ENCODE data around the gene RTF2. TPM values are rescaled to one million over a fixed set of nuclear protein-coding genes. Genes with fewer than 3 reads are reported as not detected.

The RTF2 gene
- polyA plus RNA-seq, 2 of the 4 experiments (the other 2 are of a cell fraction): 102 to 115 TPM

- Histone ChIP-seq H3K27ac (no peak overlapping the region), H3K4me3 (no peak overlapping the region), H3K4me1 (no peaks in the 10 kb centered on the region), H3K4me2 (no peak overlapping the region), H3K9me3 (no peaks in the 10 kb centered on the region)
- WGBS (ENCODE audit: missing lambda C conversion rate): 33% methylated on average over 4 of the region's 4 CpGs
- CTCF ChIA-PET: interaction anchor here (1.0 kb wide), 2 partner anchors 10 to 121 kb away, joined by 3 read pairs; no protein-coding TSS in a partner anchor
- TF ChIP-seq CBX8 (IDR thresholded peaks at IDR 0.05) (no peak), HOXA7 (CRISPR knock-in tag; IDR thresholded peaks at IDR 0.05) (no peak), NR3C1 (IDR thresholded peaks at IDR 0.05) (no peak)
- TF ChIP-seq, protein P1, sequence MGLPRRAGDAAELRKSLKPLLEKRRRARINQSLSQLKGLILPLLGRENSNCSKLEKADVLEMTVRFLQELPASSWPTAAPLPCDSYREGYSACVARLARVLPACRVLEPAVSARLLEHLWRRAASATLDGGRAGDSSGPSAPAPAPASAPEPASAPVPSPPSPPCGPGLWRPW (IDR thresholded peaks at IDR 0.05): no peak
- FAIRE-seq (no peak), ATAC-seq (no peak), DNase-seq (ENCODE audit: low read depth in 1 of 2, low spot score in 1 of 2) (no peak)
- POLR2A ChIA-PET: no interaction called here
These were observed 38.5 kb upstream of the RTF2 start for GRCh38 chr20:56429941-56430340.

DNA sequence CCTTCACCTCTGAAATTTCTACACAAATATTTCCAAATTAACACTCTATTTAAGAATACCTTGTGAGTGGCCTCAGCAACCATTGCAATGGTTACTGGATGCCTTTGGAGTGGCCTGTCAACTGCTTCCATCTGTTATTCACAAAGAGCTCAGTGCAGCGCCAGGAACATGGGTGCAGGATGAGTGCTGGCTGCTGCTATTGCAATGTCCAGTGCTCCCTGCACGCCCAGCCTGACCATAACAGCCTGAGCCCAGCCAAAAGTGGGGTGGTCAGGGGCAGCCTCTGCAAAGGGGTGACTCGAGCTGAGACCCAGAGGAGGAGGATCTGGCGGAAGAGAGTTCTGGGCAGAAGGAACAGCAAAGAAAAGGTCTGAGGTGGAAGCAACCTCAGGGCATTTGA lies 38.0 kb upstream of the RTF2 start:
- POLR2A ChIA-PET: no interaction called here
- H3K4me2 ChIP-seq: no peak overlapping the region
- CTCF ChIA-PET: interaction anchor here (1.0 kb wide), 1 partner anchor 35 kb away, joined by 3 read pairs; no protein-coding TSS in a partner anchor
- no peak for DNase-seq (ENCODE audit: low read depth in 1 of 2, low spot score in 1 of 2)
- TF ChIP-seq ELK1 (IDR thresholded peaks at IDR 0.05; ENCODE audit: low read depth, low read length) (no peak), SMC3 (IDR thresholded peaks at IDR 0.05) (no peak), FOSL2 (IDR thresholded peaks at IDR 0.05) (no peak), FOSL2 (CRISPR knock-in tag; IDR thresholded peaks at IDR 0.05) (no peak), MAFK (IDR thresholded peaks at IDR 0.05; ENCODE audit: partially characterized antibody) (no peak), CEBPB (IDR thresholded peaks at IDR 0.05) (no peak), HOXA7 (CRISPR knock-in tag; IDR thresholded peaks at IDR 0.05) (no peak), JUN (IDR thresholded peaks at IDR 0.05) (no peak), NPAS2 (CRISPR knock-in tag; IDR thresholded peaks at IDR 0.05; ENCODE audit: borderline replicate concordance) (no peak), HOXB13 (CRISPR knock-in tag; IDR thresholded peaks at IDR 0.05; ENCODE audit: low read depth) (no peak), ZNF302 (CRISPR knock-in tag; IDR thresholded peaks at IDR 0.05) (no peak), GATA3 (IDR thresholded peaks at IDR 0.05; ENCODE audit: borderline replicate concordance) (no peak), NFE2L2 (conservative IDR thresholded peaks at IDR 0.05; ENCODE audit: low read length) (no peak), MYC (IDR thresholded peaks at IDR 0.05; ENCODE audit: borderline replicate concordance, low read length) (no peak), E2F6 (IDR thresholded peaks at IDR 0.05; ENCODE audit: borderline replicate concordance, low read depth) (no peak), RAD21 (conservative IDR thresholded peaks at IDR 0.05 in 1 of 2, IDR thresholded peaks at IDR 0.05 in 1 of 2) (no peak)
- TF ChIP-seq, protein P2, sequence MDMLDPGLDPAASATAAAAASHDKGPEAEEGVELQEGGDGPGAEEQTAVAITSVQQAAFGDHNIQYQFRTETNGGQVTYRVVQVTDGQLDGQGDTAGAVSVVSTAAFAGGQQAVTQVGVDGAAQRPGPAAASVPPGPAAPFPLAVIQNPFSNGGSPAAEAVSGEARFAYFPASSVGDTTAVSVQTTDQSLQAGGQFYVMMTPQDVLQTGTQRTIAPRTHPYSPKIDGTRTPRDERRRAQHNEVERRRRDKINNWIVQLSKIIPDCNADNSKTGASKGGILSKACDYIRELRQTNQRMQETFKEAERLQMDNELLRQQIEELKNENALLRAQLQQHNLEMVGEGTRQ (IDR thresholded peaks at IDR 0.05): no peak
- H3K4me1 ChIP-seq: no peaks in the 10 kb centered on the region
- no peak for ATAC-seq
- H3K4me3 ChIP-seq: no peak overlapping the region
- no peaks in the 10 kb centered on the region for H3K9me3 ChIP-seq
- FAIRE-seq: no peak
- 53% methylated on average over 4 of the region's 4 CpGs for WGBS (ENCODE audit: missing lambda C conversion rate)
- H3K27ac ChIP-seq: no peak overlapping the region

- ChIA-PET CTCF (interaction anchor here (1.0 kb wide), 1 partner anchor 36 kb away, joined by 3 read pairs; no protein-coding TSS in a partner anchor), POLR2A (no interaction called here)
- Histone ChIP-seq H3K27ac (no peak overlapping the region), H3K4me1 (no peaks in the 10 kb centered on the region), H3K4me3 (no peak overlapping the region), H3K4me2 (no peak overlapping the region), H3K9me3 (no peaks in the 10 kb centered on the region)
- DNase-seq (ENCODE audit: low read depth in 1 of 2, low spot score in 1 of 2): no peak
- FAIRE-seq: no peak
- 22% methylated on average over 1 of the region's 1 CpG for WGBS (ENCODE audit: missing lambda C conversion rate)
- no peak for ATAC-seq
- TF ChIP-seq NFE2L2 (conservative IDR thresholded peaks at IDR 0.05; ENCODE audit: low read length): no peak
- no peak for TF ChIP-seq BHLHE40 (IDR thresholded peaks at IDR 0.05; ENCODE audit: low read depth, low read length)
- no peak for TF ChIP-seq NPAS2 (CRISPR knock-in tag; IDR thresholded peaks at IDR 0.05; ENCODE audit: borderline replicate concordance)
- TF ChIP-seq, protein P2 (IDR thresholded peaks at IDR 0.05): no peak
- TF ChIP-seq, protein P3, sequence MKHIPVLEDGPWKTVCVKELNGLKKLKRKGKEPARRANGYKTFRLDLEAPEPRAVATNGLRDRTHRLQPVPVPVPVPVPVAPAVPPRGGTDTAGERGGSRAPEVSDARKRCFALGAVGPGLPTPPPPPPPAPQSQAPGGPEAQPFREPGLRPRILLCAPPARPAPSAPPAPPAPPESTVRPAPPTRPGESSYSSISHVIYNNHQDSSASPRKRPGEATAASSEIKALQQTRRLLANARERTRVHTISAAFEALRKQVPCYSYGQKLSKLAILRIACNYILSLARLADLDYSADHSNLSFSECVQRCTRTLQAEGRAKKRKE (CRISPR knock-in tag; IDR thresholded peaks at IDR 0.05; ENCODE audit: low read depth): no peak
- TF ChIP-seq RAD21 (conservative IDR thresholded peaks at IDR 0.05 in 1 of 2, IDR thresholded peaks at IDR 0.05 in 1 of 2): no peak
- TF ChIP-seq POLR2A (IDR thresholded peaks at IDR 0.05; ENCODE audit: low read length): no peak
- no peak for TF ChIP-seq SMC3 (IDR thresholded peaks at IDR 0.05)
- no peak for TF ChIP-seq EHF (CRISPR knock-in tag; IDR thresholded peaks at IDR 0.05)
- no peak for TF ChIP-seq CHD4 (IDR thresholded peaks at IDR 0.05; ENCODE audit: borderline replicate concordance)
- no peak for TF ChIP-seq HEYL (CRISPR knock-in tag; IDR thresholded peaks at IDR 0.05)
- TF ChIP-seq FOXS1 (CRISPR knock-in tag; IDR thresholded peaks at IDR 0.05): no peak
- TF ChIP-seq RNF2 (IDR thresholded peaks at IDR 0.05; ENCODE audit: borderline replicate concordance, low read depth): no peak
- no peak for TF ChIP-seq HOXB13 (CRISPR knock-in tag; IDR thresholded peaks at IDR 0.05; ENCODE audit: low read depth)
These were observed 37.5 kb upstream of the RTF2 start for GRCh38 chr20:56430957-56431356.

Data from A549 (cell line).